OCI-LY7 (cell line): Measurements from ENCODE around the gene CUX1. TPM values are rescaled to one million over a fixed set of nuclear protein-coding genes. Genes with fewer than 3 reads are reported as not detected.

Source experiments
- BruUV-seq: library from RNA; stranded (reverse); fragments of 400-500 nt; replicated peaks from 2 replicates; lab custom pipeline; 2021; lab: Mats Ljungman, UMichigan
- CTCF ChIA-PET: fragments of 300-600 bp; sonication (Branson Sonifier 250); formaldehyde crosslinking; loops from one replicate; lab custom pipeline; 2022; ENCODE audit warnings: antibody characterized with exemption; ENCODE audit not compliant: unreplicated experiment; lab: Charles Lee
- POLR2A ChIA-PET: fragments of 300-600 bp; sonication (Branson Sonifier 250); formaldehyde crosslinking; loops from one replicate; lab custom pipeline; 2022; ENCODE audit warnings: antibody characterized with exemption; lab: Charles Lee
- DNase-seq: peaks from one replicate; pipeline ENCODE4 v3.0.0-alpha.2; 2015; ENCODE audit warnings: low spot score
- H2AFZ ChIP-seq: fragments of 200-600 bp; sonication (generic), shearing (Covaris generic); 2 replicates; pipeline ENCODE4 v1.6.1; 2014; ENCODE audit warnings: mild to moderate bottlenecking, antibody characterized with exemption, low read length, moderate library complexity
- H3K27ac ChIP-seq: fragments of 200-600 bp; sonication (generic); 2 replicates; pipeline ENCODE4 v1.5.1; 2014; ENCODE audit warnings: mixed run types, low read depth, mild to moderate bottlenecking, moderate library complexity, low read length, inconsistent platforms; ENCODE audit not compliant: poor library complexity, severe bottlenecking
- H3K36me3 ChIP-seq: fragments of 200-600 bp; sonication (generic); 2 replicates; pipeline ENCODE4 v1.6.1; 2014; ENCODE audit warnings: mild to moderate bottlenecking, antibody characterized with exemption, low read length, moderate library complexity, mixed read lengths; ENCODE audit not compliant: insufficient read depth
- H3K4me1 ChIP-seq: fragments of 200-600 bp; sonication (generic); 2 replicates; pipeline ENCODE4 v1.5.1; 2014; ENCODE audit warnings: mild to moderate bottlenecking, low read length; ENCODE audit not compliant: insufficient read depth, poor library complexity, severe bottlenecking
- H3K4me2 ChIP-seq: fragments of 200-600 bp; sonication (generic); 2 replicates; pipeline ENCODE4 v1.6.1; 2014; ENCODE audit warnings: mild to moderate bottlenecking, low read length
- H3K4me3 ChIP-seq: fragments of 200-600 bp; sonication (generic); 2 replicates; pipeline ENCODE4 v1.5.1; 2014; ENCODE audit warnings: mild to moderate bottlenecking, low read depth, low read length; ENCODE audit not compliant: poor library complexity, severe bottlenecking
- H3K79me2 ChIP-seq: fragments of 200-600 bp; sonication (generic); 2 replicates; pipeline ENCODE4 v1.6.1; 2016; ENCODE audit warnings: low read depth, mild to moderate bottlenecking, low read length, moderate library complexity, mixed read lengths; ENCODE audit not compliant: insufficient read depth
- H3K9me2 ChIP-seq: fragments of 200-600 bp; sonication (generic); 2 replicates; pipeline ENCODE4 v1.6.1; 2016; ENCODE audit warnings: mild to moderate bottlenecking, low read length, mixed read lengths; ENCODE audit not compliant: insufficient read depth
- H3K9me3 ChIP-seq: fragments of 200-600 bp; sonication (generic); 2 replicates; pipeline ENCODE4 v1.6.1; 2014; ENCODE audit warnings: mild to moderate bottlenecking, mixed run types, low read length, mixed read lengths
- H4K20me1 ChIP-seq: fragments of 200-600 bp; sonication (generic); 2 replicates; pipeline ENCODE4 v1.6.1; 2014; ENCODE audit warnings: mild to moderate bottlenecking, antibody characterized with exemption, low read length, moderate library complexity, mixed read lengths; ENCODE audit not compliant: insufficient read depth
- EZH2phosphoT487 ChIP-seq: fragments of 200-600 bp; sonication (generic); IDR thresholded peaks from 2 replicates; pipeline ENCODE4 v1.6.1; 2018; ENCODE audit warnings: low read depth, borderline replicate concordance, mild to moderate bottlenecking, mixed run types, antibody characterized with exemption, low read length, moderate library complexity, mixed read lengths
- intact Hi-C: fragments of 100-400 bp; cut with micrococcal nuclease; formaldehyde crosslinking; loops from one replicate; pipeline ENCODE4 v1.10.0; 2022; ENCODE audit not compliant: unreplicated experiment
- total RNA-seq, 2 experiments: library from RNA; depleted of rRNA in 1 of 2; stranded (reverse); fragments of >200 nt in 1 of 2; shearing (Covaris generic) in 1 of 2; gene quantifications; 2 replicates each; pipeline ENCODE4 v1.2.3, GENCODE V29; 2014 to 2022
- TF ChIP-seq, protein P1 (sequence below): fragments of 200-600 bp; sonication (generic); conservative IDR thresholded peaks from 2 replicates; pipeline ENCODE4 v1.5.1; 2014; ENCODE audit warnings: mild to moderate bottlenecking, antibody characterized with exemption, low read length, moderate library complexity, mixed read lengths

The CUX1 gene
- total RNA-seq, 2 experiments from 2014 or later: 143 to 199 TPM

GRCh38 chr7:101877882-101878591, 60.6 kb downstream of the CUX1 start:
- peaks cover 7% of the 10 kb centered on the region; the same call in 1 of the 2 replicates for H4K20me1 ChIP-seq
- no peak for DNase-seq
- TF ChIP-seq, protein P1, sequence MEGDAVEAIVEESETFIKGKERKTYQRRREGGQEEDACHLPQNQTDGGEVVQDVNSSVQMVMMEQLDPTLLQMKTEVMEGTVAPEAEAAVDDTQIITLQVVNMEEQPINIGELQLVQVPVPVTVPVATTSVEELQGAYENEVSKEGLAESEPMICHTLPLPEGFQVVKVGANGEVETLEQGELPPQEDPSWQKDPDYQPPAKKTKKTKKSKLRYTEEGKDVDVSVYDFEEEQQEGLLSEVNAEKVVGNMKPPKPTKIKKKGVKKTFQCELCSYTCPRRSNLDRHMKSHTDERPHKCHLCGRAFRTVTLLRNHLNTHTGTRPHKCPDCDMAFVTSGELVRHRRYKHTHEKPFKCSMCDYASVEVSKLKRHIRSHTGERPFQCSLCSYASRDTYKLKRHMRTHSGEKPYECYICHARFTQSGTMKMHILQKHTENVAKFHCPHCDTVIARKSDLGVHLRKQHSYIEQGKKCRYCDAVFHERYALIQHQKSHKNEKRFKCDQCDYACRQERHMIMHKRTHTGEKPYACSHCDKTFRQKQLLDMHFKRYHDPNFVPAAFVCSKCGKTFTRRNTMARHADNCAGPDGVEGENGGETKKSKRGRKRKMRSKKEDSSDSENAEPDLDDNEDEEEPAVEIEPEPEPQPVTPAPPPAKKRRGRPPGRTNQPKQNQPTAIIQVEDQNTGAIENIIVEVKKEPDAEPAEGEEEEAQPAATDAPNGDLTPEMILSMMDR: no peak
- TF ChIP-seq EZH2phosphoT487: no peak
- CTCF ChIA-PET: no interaction called here
- peaks cover 100% of the 10 kb centered on the region for H3K4me1 ChIP-seq
- BruUV-seq: no TSS peak
- peaks cover 52% of the 10 kb centered on the region for H3K36me3 ChIP-seq
- intact Hi-C loops: loop anchor here (5.0 kb wide), 1 partner anchor 359 kb away; no protein-coding TSS in a partner anchor
- H3K4me2 ChIP-seq: peak overlapping the region; percentile 100
- POLR2A ChIA-PET: interaction anchor here (0.7 to 1.6 kb wide), 3 partner anchors 22 to 134 kb away, joined by 3 to 8 read pairs (median 7); no protein-coding TSS in a partner anchor
- H3K9me2 ChIP-seq: no peaks in the 10 kb centered on the region
- H3K4me3 ChIP-seq: peak overlapping the region; percentile 24
- no peaks in the 10 kb centered on the region for H3K9me3 ChIP-seq
- H3K79me2 ChIP-seq: peaks cover 100% of the 10 kb centered on the region
- no peak overlapping the region for H2AFZ ChIP-seq
- peak overlapping the region; percentile 97 for H3K27ac ChIP-seq

GRCh38 chr7:101878938-101879337, 61.5 kb downstream of the CUX1 start:
- Histone ChIP-seq H3K4me3 (peak overlapping the region; percentile 47), H3K79me2 (peaks cover 100% of the 10 kb centered on the region), H3K4me2 (peak overlapping the region; percentile 100), H4K20me1 (peaks cover 8% of the 10 kb centered on the region; the same call in 1 of the 2 replicates), H2AFZ (no peak overlapping the region), H3K9me3 (no peaks in the 10 kb centered on the region), H3K9me2 (no peaks in the 10 kb centered on the region), H3K4me1 (peaks cover 100% of the 10 kb centered on the region), H3K36me3 (peaks cover 54% of the 10 kb centered on the region), H3K27ac (peak overlapping the region; percentile 97)
- TF ChIP-seq, protein P1: no peak
- TF ChIP-seq EZH2phosphoT487: no peak
- peak; percentile 54 for DNase-seq
- ChIA-PET CTCF (interaction anchor here (0.6 kb wide), 1 partner anchor 55 kb away, joined by 3 read pairs; no protein-coding TSS in a partner anchor), POLR2A (interaction anchor here (0.6 to 2.1 kb wide), 10 partner anchors 9 to 175 kb away, joined by 3 to 17 read pairs (median 4); no protein-coding TSS in a partner anchor)
- intact Hi-C loops: loop anchor here (5.0 kb wide), 1 partner anchor 358 kb away; no protein-coding TSS in a partner anchor
- BruUV-seq: no TSS peak
